Smooth muscle cell of the pulmonary artery (primary cell): Measurements from ENCODE around the gene PDXK. TPM values are rescaled to one million over a fixed set of nuclear protein-coding genes. Genes with fewer than 3 reads are reported as not detected.

Experiments used
- total RNA-seq: library from RNA; depleted of rRNA; stranded (reverse); fragments of >200 nt; gene quantifications from 2 replicates; pipeline ENCODE4 v1.2.3, GENCODE V29; 2014

Gene PDXK
- total RNA-seq, result 138 and 187 TPM in 2 replicates

DNA sequence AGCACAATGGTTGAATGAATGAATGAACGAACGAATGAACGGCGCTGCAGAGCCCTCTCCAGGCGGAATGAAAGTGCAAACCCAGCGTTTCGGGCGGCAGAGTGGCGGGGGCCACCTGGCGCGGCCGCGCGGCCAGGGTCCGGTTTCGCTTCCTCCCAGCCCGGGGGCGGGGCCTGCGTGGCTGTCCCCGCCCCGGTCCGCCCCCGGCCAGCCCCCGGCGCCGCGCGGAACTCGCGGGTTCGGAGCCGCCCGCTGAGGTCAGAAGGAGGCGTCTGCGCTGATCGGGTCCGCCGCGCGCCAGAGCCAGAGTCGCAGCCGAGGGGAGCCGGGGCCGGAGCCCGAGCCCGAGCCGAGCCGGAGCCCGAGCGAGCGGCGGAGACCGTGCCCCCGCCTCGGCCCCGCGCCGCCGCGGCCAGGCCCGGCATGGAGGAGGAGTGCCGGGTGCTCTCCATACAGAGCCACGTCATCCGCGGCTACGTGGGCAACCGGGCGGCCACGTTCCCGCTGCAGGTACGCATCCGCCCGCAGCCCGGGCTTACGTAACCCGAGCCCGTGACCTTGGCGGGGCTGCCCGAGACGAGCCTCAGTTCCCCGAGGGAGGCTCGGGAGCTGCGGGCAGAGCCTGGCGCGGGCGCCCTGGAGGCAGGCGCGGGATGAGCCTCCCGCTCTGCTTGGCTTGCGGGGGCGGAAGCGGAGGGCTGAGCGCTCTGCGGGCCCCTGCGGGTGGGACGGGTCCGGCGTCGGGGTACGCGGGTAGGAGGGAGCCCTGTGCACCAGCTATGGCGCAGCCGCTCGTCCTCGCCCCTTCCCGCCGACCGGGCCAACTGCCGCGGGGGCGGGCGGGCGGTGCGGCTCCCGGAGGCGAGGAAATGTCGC is at the start of gene PDXK:
Gene PDXK, plus strand, starts transcription at position 258 of the 876 bp plus-strand sequence. Its CDS starts 166 bp downstream, at position 424.

DNA sequence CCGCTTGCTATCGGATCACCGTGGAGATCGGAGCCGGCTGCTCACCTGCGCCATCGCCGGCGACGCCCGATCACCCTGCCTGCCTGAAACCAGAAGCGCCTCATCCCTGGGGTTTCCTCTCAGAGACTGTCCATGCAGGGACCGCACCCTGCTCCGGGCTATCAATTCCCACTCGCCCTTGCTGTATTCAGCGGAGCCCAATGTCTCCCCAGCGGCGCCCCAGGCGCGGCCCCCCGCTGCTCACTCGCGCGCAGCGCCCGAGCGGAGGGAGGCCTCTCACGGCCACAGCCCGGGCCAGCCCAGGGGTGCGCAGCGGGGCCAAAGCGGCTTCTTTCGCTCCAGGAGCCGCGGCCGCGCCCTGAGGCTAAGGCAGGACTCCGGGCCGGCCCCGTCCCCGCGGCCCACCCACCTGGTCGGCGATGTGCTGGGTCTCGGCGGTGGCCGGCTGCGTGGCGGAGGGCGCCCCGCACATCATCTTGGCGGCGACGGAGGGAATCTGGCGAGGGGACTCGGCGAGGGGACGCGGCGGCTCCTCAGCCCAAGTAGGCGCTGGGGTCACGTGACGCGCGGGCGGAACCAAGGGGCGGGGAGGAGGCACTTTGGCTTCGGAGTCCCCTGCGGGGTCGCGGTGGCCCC is 57.0 kb downstream of the PDXK start, which contains the start of gene CSTB:
Gene CSTB, minus strand, starts transcription at position 514 of the 636 bp plus-strand sequence. Its CDS starts 39 bp downstream, at position 475.

DNA sequence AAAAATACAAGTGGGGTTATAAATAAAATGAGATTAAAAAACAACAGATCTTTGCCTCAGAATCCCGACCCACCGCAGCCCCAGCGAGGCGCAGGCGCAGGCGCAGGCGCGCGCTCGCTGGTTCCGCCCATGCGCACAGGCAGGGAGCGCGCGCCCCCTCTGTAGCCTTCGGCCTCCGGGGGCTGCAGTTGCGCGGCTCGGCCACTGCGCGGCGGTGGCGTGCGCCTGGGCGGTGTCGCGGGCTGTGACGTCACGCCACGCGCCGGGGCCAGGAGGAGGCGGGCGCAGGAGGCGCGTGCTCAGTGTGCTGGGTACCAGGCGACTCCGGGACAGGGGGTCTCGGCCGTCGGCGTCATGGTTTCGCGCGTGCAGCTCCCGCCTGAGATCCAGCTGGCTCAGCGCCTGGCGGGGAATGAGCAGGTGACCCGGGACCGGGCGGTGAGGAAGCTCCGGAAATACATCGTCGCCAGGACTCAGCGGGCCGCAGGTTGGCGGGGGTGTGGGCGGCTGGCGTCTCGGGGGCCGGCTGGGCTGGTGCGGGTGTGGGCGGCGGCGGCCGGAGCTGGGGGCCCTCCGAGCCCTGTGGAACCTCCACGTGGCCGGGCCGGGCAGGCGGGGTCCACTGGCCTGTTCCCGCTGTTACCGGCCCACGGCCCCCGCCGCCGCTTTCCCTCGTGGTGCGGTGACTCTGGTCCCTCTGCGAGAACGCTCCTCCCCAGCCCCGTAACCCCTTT is 70.5 kb downstream of the PDXK start, which contains the start of gene RRP1:
Gene RRP1, plus strand, starts transcription at position 302 of the 734 bp plus-strand sequence. Its CDS starts 53 bp downstream, at position 355.

Other genes starting within 250 kb of the PDXK start
- 1.3 and 2.8 TPM in 2 replicates for gene HSF2BP, start 59.6 kb upstream of the PDXK start, total RNA-seq
- 13.9 and 23.4 TPM in 2 replicates for gene RRP1B, start 59.6 kb upstream of the PDXK start, total RNA-seq
- gene CSTB, start 57.2 kb downstream of the PDXK start, total RNA-seq, result 12.9 and 26.7 TPM in 2 replicates
- gene RRP1, start 70.4 kb downstream of the PDXK start, total RNA-seq, result 14.0 and 24.6 TPM in 2 replicates
- gene AGPAT3, start 146.1 kb downstream of the PDXK start, total RNA-seq, result 88.6 and 122 TPM in 2 replicates